ENCODE measurements around the gene RHPN2. TPM values are rescaled to one million over a fixed set of nuclear protein-coding genes. Genes with fewer than 3 reads are reported as not detected.
"Not testable (repeated sequence)": the region's sequence is repeated elsewhere in the genome, so short reads cannot be mapped to it uniquely, and the experiment has no call there.

RHPN2 gene
- total RNA-seq, 2 donors from 2014 or later, result 11.2 to 54.4 TPM

DNA sequence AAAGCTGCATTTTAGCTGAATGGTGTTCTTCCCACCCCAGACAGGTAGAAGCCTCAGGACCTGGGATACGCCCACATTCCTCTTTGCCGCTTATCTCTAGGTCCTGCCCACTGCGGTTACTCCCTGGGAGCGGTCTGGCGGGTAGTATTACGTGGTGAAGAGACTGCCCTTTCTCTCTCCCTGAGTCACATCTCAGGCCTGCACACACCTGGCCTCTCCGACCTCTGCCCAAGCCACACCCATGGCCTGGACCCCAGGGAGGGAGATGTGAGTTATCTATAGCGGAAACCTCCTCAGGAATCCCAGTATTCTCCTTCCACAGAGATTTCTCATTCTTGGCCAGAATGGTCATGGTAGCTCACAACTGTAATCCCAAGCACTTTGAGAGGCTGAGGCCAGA lies 17.3 kb downstream of the RHPN2 start:
- ATAC-seq, result peak; percentile 83
- 58 to 78% methylated on average over 5 to 8 of the region's 8 CpGs for WGBS, 2 donors
- DNase-seq, result peak; percentile 61 to 80 (median 70)
- Histone ChIP-seq H3K4me3 (no peak overlapping the region), H3K27ac (peak overlapping the region; percentile 55 to 87 (median 82)), H3K27me3 (no peaks in the 10 kb centered on the region), H3K36me3 (replicated peaks in 1 of 2; ENCODE audit: insufficient read depth in 1 of 2, low read depth in 2 of 2) (no peaks in the 10 kb centered on the region), H3K4me1 (peaks cover 47% of the 10 kb centered on the region), H3K9me3 (no peaks in the 10 kb centered on the region)
- TF ChIP-seq, protein P1, sequence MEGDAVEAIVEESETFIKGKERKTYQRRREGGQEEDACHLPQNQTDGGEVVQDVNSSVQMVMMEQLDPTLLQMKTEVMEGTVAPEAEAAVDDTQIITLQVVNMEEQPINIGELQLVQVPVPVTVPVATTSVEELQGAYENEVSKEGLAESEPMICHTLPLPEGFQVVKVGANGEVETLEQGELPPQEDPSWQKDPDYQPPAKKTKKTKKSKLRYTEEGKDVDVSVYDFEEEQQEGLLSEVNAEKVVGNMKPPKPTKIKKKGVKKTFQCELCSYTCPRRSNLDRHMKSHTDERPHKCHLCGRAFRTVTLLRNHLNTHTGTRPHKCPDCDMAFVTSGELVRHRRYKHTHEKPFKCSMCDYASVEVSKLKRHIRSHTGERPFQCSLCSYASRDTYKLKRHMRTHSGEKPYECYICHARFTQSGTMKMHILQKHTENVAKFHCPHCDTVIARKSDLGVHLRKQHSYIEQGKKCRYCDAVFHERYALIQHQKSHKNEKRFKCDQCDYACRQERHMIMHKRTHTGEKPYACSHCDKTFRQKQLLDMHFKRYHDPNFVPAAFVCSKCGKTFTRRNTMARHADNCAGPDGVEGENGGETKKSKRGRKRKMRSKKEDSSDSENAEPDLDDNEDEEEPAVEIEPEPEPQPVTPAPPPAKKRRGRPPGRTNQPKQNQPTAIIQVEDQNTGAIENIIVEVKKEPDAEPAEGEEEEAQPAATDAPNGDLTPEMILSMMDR (IDR thresholded peaks at IDR 0.05), result no peak
- TF ChIP-seq POLR2A (IDR thresholded peaks at IDR 0.05), result peak; percentile 29 to 64 (median 63)
- intact Hi-C loops (cut with DNase I), result no loop called here

DNA sequence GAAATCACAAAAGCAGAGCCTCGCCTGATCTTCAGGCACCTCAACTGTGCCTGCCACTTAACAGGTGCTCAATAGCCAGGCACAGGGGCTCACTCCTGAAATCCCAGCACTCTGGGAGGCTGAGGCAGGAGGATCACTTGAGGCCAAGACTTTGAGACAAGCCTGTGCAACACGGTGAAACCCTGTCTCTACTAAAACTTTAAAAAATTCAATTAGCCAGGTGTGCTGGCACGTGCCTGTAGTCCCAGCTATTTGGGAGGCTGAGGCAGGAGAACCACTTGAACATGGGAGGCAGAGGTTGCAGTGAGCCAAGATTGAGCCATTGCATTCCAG lies 22.9 kb downstream of the RHPN2 start:
- DNase-seq; H3K36me3 ChIP-seq (replicated peaks in 1 of 2; ENCODE audit: insufficient read depth in 1 of 2, low read depth in 2 of 2); ATAC-seq; H3K4me3 ChIP-seq; H3K9me3 ChIP-seq; H3K27me3 ChIP-seq; intact Hi-C loops (cut with DNase I): not testable (repeated sequence)
- WGBS, 2 donors, result 60 to 88% methylated on average over 3 of the region's 3 CpGs
- peaks cover 55% of the 10 kb centered on the region for H3K4me1 ChIP-seq
- peak overlapping the region; percentile 74 to 84 (median 80) for H3K27ac ChIP-seq

DNA sequence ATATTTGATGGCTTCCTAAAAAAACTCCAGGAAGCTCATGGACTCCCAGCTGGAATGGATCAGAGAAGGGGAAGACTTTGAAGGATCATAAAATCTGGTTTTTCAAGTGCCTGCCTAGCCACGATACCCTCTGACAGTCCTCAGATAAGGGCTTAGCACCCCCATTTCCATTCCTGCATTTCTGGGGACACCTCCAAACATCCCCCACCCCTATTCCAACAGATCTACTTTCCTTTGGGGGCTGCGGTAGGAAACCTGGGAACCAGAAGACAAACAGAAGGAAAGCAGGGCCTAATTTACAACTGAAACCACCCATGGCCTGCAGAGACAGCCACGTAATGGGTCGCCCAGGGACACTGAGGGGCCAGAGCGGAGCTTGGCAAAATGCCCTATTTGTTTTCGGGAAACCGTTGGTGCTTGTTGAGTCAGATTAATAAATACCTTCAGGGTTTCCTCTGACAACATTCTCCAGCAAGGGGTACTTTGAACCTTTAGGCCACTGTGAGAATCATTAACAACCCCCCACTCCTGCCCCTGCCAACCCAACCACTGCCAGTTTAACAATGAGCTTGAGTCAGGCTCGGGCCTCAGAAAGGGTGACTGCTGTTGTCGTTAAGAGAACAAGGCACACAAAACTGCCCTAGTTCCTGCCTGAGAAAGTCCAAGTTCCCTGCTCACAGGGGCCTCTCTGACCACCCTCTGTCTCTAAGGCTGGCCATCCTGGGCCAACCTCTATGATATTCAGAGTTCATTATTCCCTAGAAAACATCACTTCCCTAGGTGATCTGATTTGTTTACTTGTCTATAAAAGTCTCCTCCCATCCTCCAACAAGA lies 23.5 kb downstream of the RHPN2 start:
- no peak overlapping the region for H3K4me3 ChIP-seq
- peak in 2 of 3 donors; percentile 59 to 71 for TF ChIP-seq POLR2A (IDR thresholded peaks at IDR 0.05)
- TF ChIP-seq, protein P1 (IDR thresholded peaks at IDR 0.05), result no peak
- DNase-seq, result peak; percentile 67 to 81 (median 78)
- H3K36me3 ChIP-seq (replicated peaks in 1 of 2; ENCODE audit: insufficient read depth in 1 of 2, low read depth in 2 of 2), result no peaks in the 10 kb centered on the region
- 56 to 61% methylated on average over 8 to 9 of the region's 9 CpGs for WGBS, 2 donors
- peak; percentile 92 for ATAC-seq
- peak overlapping the region; percentile 74 to 84 (median 80) for H3K27ac ChIP-seq
- intact Hi-C loops (cut with DNase I), result no loop called here
- peaks cover 55% of the 10 kb centered on the region for H3K4me1 ChIP-seq
- no peaks in the 10 kb centered on the region for H3K27me3 ChIP-seq
- no peaks in the 10 kb centered on the region for H3K9me3 ChIP-seq

DNA sequence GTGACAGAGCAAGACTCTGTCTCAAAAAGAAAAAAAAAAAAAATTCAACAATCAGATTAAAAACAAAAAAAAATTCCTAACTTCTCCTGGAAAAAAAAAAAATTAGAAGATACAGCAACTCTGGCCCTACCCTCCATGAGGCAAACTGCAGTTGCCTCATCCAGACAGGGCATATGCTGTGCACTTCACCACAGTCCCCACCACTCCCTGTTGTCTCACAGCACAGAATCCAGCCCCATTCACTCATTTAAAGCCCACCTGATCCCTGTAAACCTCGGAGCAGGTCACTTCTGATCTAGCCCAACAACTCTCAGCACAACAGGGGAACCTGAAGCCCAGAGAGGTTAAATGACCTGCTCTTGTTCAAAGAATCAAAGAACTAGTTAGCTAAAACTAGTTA lies 24.9 kb downstream of the RHPN2 start:
- WGBS, 2 donors, result 85 to 90% methylated on average over 1 of the region's 1 CpG
- Histone ChIP-seq H3K27ac (peak overlapping the region in 3 of 4 donors; percentile 77 to 84 (median 83)), H3K36me3 (replicated peaks in 1 of 2; ENCODE audit: insufficient read depth in 1 of 2, low read depth in 2 of 2) (no peaks in the 10 kb centered on the region)

DNA sequence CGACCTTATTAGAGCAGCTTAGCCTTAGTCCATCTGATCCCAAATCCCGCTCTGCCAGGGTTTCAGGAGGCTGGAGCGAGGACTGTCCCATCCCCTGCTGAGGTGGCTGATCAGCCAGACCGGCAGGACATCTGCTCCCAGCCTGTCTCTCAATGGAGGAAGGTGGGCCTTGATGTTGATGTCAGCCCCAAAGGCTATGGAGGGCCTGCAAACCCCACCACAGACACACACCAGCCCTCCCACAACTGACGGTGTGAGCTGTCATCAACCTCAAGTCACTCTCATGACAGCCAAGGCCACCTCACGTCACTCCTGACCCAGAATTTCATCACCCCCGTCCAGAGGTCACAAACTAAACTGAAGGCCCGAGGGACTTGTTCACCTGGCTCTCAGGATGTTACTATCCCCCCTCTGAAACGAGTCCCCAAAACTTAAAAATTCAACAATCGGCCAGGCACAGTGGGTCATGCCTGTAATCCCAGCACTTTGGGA lies 25.5 kb downstream of the RHPN2 start:
- no peaks in the 10 kb centered on the region for H3K9me3 ChIP-seq
- TF ChIP-seq, protein P1 (IDR thresholded peaks at IDR 0.05), result no peak
- no peak for TF ChIP-seq POLR2A (IDR thresholded peaks at IDR 0.05)
- H3K4me3 ChIP-seq, result no peak overlapping the region
- ATAC-seq (no peak), DNase-seq (no peak)
- peaks cover 55% of the 10 kb centered on the region for H3K4me1 ChIP-seq
- WGBS, 2 donors, result 56 to 63% methylated on average over 9 to 10 of the region's 10 CpGs
- H3K27me3 ChIP-seq, result no peaks in the 10 kb centered on the region
- H3K27ac ChIP-seq, result peak overlapping the region in 3 of 4 donors; percentile 77 to 84 (median 83)
- H3K36me3 ChIP-seq (replicated peaks in 1 of 2; ENCODE audit: insufficient read depth in 1 of 2, low read depth in 2 of 2), result no peaks in the 10 kb centered on the region
- intact Hi-C loops (cut with DNase I), result no loop called here

More for the DNA sequence above, 24.9 kb downstream of the RHPN2 start:
- Histone ChIP-seq H3K9me3 (no peaks in the 10 kb centered on the region), H3K4me3 (no peak overlapping the region), H3K27me3 (no peaks in the 10 kb centered on the region), H3K4me1 (peaks cover 55% of the 10 kb centered on the region)
- DNase-seq, result no peak
- TF ChIP-seq, protein P1 (IDR thresholded peaks at IDR 0.05), result no peak
- TF ChIP-seq POLR2A (IDR thresholded peaks at IDR 0.05), result no peak
- intact Hi-C loops (cut with DNase I), result no loop called here
- ATAC-seq, result no peak
